CD4-positive, alpha-beta T cell treated with Interleukin-2 at 100 ng/mL for 4 hours (primary cell): ENCODE measurements around the gene CATSPERE.

ENCODE experiments used
- DNase-seq: peaks from one replicate; pipeline ENCODE4 v3.0.0-alpha.2; 2020; ENCODE audit warnings: low spot score

CATSPERE gene, protein sequence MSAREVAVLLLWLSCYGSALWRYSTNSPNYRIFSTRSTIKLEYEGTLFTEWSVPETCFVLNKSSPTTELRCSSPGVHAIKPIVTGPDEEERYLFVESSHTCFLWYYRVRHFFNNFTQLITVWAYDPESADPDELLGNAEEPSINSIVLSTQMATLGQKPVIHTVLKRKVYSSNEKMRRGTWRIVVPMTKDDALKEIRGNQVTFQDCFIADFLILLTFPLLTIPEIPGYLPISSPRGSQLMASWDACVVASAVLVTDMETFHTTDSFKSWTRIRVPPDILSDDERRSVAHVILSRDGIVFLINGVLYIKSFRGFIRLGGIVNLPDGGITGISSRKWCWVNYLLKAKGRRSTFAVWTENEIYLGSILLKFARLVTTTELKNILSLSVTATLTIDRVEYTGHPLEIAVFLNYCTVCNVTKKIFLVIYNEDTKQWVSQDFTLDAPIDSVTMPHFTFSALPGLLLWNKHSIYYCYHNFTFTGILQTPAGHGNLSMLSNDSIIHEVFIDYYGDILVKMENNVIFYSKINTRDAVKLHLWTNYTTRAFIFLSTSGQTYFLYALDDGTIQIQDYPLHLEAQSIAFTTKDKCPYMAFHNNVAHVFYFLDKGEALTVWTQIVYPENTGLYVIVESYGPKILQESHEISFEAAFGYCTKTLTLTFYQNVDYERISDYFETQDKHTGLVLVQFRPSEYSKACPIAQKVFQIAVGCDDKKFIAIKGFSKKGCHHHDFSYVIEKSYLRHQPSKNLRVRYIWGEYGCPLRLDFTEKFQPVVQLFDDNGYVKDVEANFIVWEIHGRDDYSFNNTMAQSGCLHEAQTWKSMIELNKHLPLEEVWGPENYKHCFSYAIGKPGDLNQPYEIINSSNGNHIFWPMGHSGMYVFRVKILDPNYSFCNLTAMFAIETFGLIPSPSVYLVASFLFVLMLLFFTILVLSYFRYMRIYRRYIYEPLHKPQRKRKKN

DNA sequence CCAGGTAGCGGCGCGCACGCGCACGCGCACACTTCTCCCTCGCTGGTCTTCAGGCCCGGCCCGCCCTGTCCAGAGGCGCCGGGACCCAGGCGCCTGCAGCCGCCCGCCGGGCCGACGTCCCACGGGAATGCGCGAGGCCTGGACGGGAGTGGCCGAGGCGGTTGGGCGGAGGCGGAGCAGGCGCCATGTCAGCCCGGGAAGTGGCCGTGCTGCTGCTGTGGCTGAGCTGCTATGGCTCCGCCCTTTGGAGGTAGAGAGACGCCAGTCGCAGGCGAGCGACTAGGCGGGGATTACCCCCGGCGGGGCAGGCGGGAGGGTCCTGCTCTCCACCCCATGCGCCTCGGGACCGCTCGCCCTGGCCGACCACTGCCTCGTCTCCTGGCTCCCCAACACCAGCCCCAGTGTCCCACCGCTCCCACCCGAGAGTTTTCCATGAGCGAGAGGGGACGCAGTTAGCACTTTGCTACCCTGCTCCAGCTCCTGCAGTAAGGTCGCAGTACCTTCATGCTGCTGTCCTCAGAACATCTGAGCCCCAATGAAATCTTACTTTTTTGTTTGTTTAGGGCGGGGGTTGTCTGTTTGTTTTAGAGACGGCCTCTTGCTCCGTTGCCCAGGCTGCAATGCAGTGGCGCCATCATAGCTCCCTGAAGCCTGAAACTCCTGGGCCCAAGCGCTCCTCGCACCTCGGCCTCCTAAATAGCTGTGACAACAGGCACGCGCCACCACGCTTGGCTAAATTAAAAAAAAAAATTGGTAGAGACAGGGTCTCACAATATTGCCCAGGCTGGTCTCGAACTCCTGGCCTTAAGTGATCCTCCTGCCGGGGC, at the start of gene CATSPERE:
Gene CATSPERE, plus strand, starts transcription at position 29 of the 827 bp plus-strand sequence. Its CDS starts 157 bp downstream, at position 186.
- DNase-seq: peak; percentile 78

DNA sequence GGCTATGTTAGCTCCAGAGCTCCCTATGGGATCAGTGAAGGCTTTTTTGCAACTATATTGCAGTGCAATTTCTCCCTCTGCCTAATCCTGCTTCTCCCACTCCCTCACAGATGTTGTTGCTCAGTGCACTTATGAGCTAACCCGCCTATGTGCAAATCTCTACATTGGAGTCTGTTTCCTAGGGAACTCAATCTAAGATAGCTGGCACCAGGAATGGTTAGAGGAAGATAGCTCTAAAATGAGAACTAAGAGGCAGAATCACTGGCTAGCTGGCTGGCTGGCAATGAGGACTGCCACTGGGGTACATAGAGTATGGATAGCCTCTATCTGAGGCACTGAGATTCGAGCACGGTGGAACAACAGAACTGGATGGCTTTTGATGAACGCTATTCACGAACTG, 48.9 kb upstream of the CATSPERE start:
- no peak for DNase-seq

- DNase-seq: no peak
Observed at GRCh38 chr1:244413736-244414135, 47.3 kb upstream of the CATSPERE start.

- no peak for DNase-seq
Observed at GRCh38 chr1:244414543-244414942, 46.5 kb upstream of the CATSPERE start.

GRCh38 chr1:244419024-244419423, 42.0 kb upstream of the CATSPERE start:
- no peak for DNase-seq

- DNase-seq: no peak
Observed at GRCh38 chr1:244422174-244422573, 38.9 kb upstream of the CATSPERE start.

GRCh38 chr1:244424649-244425334, 36.3 kb upstream of the CATSPERE start:
- no peak for DNase-seq

- no peak for DNase-seq
Observed at GRCh38 chr1:244427647-244428046, 33.4 kb upstream of the CATSPERE start.

- no peak for DNase-seq
Observed at GRCh38 chr1:244429818-244430217, 31.3 kb upstream of the CATSPERE start.

GRCh38 chr1:244431166-244431565, 29.9 kb upstream of the CATSPERE start:
- no peak for DNase-seq

- DNase-seq: no peak
Observed at GRCh38 chr1:244435562-244436205, 25.4 kb upstream of the CATSPERE start.

DNA sequence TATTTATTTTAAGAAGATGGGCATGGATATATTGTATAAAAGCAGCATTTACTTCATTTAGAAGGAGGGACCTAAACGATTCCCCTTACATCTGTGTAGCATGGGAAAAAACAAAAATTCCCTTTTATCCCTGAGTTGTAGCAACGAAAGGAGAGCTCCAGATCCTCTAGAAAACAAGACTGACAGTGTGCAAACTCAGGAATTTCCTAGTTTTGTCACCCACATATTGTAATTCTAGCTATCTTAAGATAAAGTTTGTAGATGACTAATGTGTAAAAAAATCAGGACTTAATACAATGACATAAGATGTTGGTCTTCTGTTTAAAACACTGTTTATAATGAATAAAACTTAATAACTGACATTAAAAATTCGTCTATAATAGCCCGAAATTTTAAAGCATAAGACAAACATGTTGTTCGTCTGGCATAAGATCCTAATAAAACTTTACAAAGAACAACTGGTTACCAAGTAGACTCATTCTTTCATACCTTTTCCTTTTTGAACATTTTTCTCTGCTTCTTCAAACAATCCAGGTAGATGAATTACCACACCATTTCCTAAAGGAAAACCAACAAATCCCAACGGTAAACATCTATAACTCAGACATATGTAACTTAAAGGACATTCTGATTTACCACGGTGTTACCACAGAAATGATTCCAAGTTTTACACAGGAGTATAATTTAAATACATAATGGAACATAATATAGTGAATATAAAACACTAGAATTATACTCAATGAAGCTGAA, 24.6 kb upstream of the CATSPERE start:
- no peak for DNase-seq

DNA sequence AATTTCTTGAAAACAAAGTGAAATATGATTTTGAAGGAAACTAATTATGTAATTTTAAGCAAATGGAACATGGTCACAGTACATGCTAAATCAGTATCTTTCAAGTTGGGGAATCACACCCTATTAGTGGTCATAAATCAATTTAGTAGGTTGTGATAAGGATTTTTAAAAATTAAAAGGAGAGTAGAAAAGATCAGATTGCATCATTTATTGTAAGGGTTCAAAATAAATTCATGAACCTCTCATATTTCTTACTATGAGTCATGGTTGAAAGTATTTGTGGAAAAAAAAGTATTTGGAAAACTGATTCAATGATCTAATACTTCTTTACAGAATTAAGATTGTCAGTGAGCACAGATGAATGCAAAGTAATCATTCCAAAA, 24.0 kb upstream of the CATSPERE start:
- DNase-seq: no peak

DNA sequence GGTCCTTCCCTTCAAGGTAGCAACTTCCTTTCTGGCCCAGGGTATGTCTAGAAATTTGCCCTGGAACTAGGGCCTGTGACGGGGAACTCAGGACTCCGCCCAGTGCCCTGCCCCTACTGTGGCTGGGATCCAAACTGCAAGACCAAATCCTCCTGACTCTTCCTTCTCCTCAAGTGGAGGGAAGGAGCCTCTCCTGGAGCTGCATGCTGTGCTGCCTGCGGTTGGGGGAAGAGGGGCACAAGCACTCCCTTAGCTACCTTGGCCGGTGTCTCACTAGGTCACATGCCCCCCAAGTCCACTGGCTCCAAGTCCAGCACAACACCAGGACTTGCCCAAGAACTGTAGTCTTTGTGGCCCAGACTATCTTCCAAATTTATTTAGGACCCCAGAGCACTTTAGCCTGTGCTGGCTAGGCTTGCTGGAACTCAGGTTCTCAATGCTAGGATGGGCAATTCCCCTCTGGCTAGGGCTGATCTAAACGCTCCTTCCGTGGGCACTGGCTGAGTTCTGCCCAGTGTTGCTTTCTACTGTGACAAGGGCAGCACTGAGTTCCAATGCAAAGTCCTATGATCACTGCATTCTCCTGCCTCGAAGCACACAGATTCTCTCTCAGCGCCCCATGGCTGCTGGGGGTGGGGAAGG, 21.6 kb upstream of the CATSPERE start:
- DNase-seq: no peak

DNA sequence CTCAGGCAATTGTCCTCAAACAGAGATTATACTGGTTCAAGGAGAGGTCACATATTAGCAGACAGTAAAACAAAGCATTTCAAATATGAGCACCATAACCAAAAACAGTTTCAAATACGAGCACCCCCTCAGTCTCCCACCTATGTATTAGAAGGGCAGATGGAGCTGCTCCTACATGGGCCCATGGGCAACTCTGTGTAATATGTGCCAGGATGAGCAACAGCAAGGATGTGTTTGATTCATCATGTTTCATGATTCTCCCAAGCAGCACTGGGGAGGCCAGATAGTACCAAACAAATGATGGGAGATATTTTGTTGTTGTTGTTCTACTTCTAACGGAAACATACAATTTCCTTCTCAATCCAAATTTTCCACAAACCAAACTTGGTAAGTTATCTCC, 18.2 kb upstream of the CATSPERE start:
- DNase-seq: no peak

DNA sequence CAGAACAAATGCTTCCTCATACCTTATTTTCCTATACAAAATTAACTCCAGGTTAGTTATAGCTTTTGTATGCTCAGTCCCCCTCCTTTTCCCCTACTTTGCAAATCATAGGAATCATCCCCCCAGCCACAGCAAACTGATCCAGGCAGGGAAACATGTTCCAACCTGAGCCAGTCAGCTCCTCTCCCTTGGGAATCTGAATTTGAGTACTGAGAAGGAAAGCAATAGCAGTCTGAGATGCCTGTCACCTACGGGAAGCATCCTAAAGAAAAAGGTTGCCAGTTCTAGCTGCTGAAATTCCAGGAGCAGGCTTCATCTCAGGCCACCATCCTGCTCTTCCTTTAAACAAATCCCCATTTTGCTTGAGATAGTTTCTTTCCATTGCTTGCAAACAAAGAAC, 16.2 kb upstream of the CATSPERE start:
- no peak for DNase-seq

GRCh38 chr1:244445320-244446181, 15.5 kb upstream of the CATSPERE start:
- no peak for DNase-seq

DNA sequence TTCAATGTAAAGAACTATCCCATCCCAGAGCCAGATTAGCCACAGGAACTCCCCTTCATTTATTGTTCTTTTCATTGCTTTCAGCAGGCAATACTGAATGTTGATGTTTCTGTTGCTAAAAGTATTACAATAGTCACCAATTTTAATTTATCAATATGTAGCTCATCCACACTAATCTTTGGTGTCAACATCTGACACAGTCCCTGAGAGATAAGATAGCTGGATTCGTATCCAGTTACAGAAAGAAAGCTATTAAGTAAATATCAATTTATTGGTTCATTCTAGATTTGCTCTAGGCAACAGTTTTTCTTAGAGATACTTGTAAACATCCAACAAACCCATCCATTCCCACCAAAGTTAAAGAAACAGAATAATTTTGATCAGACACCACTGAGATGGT, 14.0 kb upstream of the CATSPERE start:
- DNase-seq: no peak

GRCh38 chr1:244447552-244447951, 13.5 kb upstream of the CATSPERE start:
- no peak for DNase-seq
